Spleen (tissue), 13 donors: Measurements from ENCODE around the gene PIM2. TPM values are rescaled to one million over a fixed set of nuclear protein-coding genes. Genes with fewer than 3 reads are reported as not detected.
A peak's percentile ranks its signal among the peaks of the same experiment; 100 is the strongest.

Experiments
- DNase-seq: peaks from one replicate; pipeline ENCODE4 v3.0.0-alpha.2; 2020
- H3K27ac ChIP-seq, 8 donors: fragments of 200-600 bp; sonication (generic) in 7 of 8; 1 replicate in 4 of 8; 2 replicates in 4 of 8; pipeline versions ENCODE4 v1.5.0 to v1.8.0; 2016 to 2021; ENCODE audit warnings: inconsistent platforms in 4 of 8, mild to moderate bottlenecking in 4 of 8, moderate library complexity in 1 of 8
- H3K27me3 ChIP-seq, 7 donors: fragments of 200-600 bp; sonication (generic) in 6 of 7; replicated peaks in 1 of 7; 1 replicate in 4 of 7; 2 replicates in 3 of 7; pipeline versions ENCODE4 v1.5.0 to v1.8.0; 2016 to 2021; ENCODE audit warnings: inconsistent platforms in 3 of 7, mild to moderate bottlenecking in 1 of 7
- H3K36me3 ChIP-seq, 6 donors: fragments of 200-600 bp; sonication (generic) in 5 of 6; 1 replicate in 4 of 6; 2 replicates in 2 of 6; pipeline versions ENCODE4 v1.5.0 to v1.8.0; 2016 to 2021; ENCODE audit warnings: inconsistent platforms in 2 of 6
- H3K4me1 ChIP-seq, 6 donors: fragments of 200-600 bp; sonication (generic) in 5 of 6; 1 replicate in 3 of 6; 2 replicates in 3 of 6; pipeline versions ENCODE4 v1.5.0 to v1.8.0; 2016 to 2021; ENCODE audit warnings: inconsistent platforms in 3 of 6
- H3K4me3 ChIP-seq, 8 donors: fragments of 200-600 bp; sonication (generic) in 7 of 8; 1 replicate in 4 of 8; 2 replicates in 4 of 8; pipeline versions ENCODE4 v1.5.0 to v1.8.0; 2016 to 2021; ENCODE audit warnings: inconsistent platforms in 4 of 8, mild to moderate bottlenecking in 4 of 8, moderate library complexity in 2 of 8
- H3K9me3 ChIP-seq, 8 donors: fragments of 200-600 bp; sonication (generic) in 7 of 8; 1 replicate in 4 of 8; 2 replicates in 4 of 8; pipeline versions ENCODE4 v1.5.0 to v1.8.0; 2016 to 2021; ENCODE audit warnings: inconsistent platforms in 4 of 8
- POLR2A ChIP-seq, 3 donors: fragments of 450-650 bp; IDR thresholded peaks; one replicate each; pipeline ENCODE4 v1.5.1; 2017; ENCODE audit warnings: antibody characterized with exemption in 3 of 3, mild to moderate bottlenecking in 1 of 3
- POLR2AphosphoS5 ChIP-seq, 3 donors: sonication (generic); formaldehyde crosslinking; IDR thresholded peaks; one replicate each; pipeline ENCODE4 v1.5.1; 2017; ENCODE audit warnings: antibody characterized with exemption in 3 of 3
- WGBS, 5 donors: extraction: QIAGEN DNeasy Blood & Tissue Kit in 3 of 5; methylation state at CpG; one replicate each; pipeline versions ENCODE4 v1.1.5 to v1.1.7; 2013 to 2018; 5-methylcytosine and 5-hydroxymethylcytosine counted together
- intact Hi-C: fragments of 100-400 bp; cut with DNase I; formaldehyde crosslinking; loops from one replicate; pipeline ENCODE4 v1.15.0; 2023; ENCODE audit warnings: low total_unique reads
- long read RNA-seq, 2 donors: transcript quantifications; one replicate each; lab custom pipeline, GENCODE V29; 2026
- polyA plus RNA-seq, 3 donors: library from polyadenylated mRNA; stranded (reverse); fragments of 200-250 nt; gene quantifications; one replicate each; pipeline ENCODE4 v1.2.1, GENCODE V29; 2013
- total RNA-seq, 7 donors: library from RNA; depleted of rRNA in 3 of 7; stranded (reverse); fragments of >200 nt in 3 of 7; fragmentation: NEBNext Ultra II Directional in 4 of 7; extraction: Animal tissue kit (Norgen Biotek cat#: 25700) in 4 of 7; gene quantifications; one replicate each; pipeline versions ENCODE4 v1.1.0 to v1.2.1, GENCODE V29; 2016 to 2021
- TF ChIP-seq, protein P1 (sequence below), 11 experiments: fragments of 200-600 bp in 7 of 11; fragments of 450-650 bp in 4 of 11; sonication (generic) in 4 of 11; IDR thresholded peaks in 8 of 11; conservative IDR thresholded peaks in 3 of 11; 1 replicate in 7 of 11; 2 replicates in 4 of 11; pipeline versions ENCODE4 v1.4.0 to v1.8.0; 2016 to 2021; ENCODE audit warnings: antibody characterized with exemption in 11 of 11, inconsistent platforms in 4 of 11, mild to moderate bottlenecking in 1 of 11
- donor health status: healthy with polysubstance abuse.
- donor health status: DM: no; HTN: no; CAD: no; lungs with moderate emphysema.
- donor health status: DM: no; HTN: no; CAD: no.
- donor health status: Bipolar disorder and iron deficiency.
- donor health status: healthy.
- donor health status: DM: no; HTN: no; CAD: no.
- donor health status: DM: yes; HTN: yes; CAD: no.

The PIM2 gene
- total RNA-seq (100 to 1,000 TPM in 6 of 7 donors, 10 to 100 TPM in 1; 89.1 to 220 (median 159) TPM), polyA plus RNA-seq (10 to 100 TPM; 54.2 to 86.6 (median 62.4) TPM)
- long read RNA-seq, donor 1, partial matches to known transcripts, result 0 of 2 reads
- long read RNA-seq, donor 1, other reads (novel, unspliced or antisense), result 0 of 2 reads
- long read RNA-seq, donor 2, transcript PIM2-201 (6 exons, 2,075 nt), result major isoform, 10 of 12 reads
- long read RNA-seq, donor 2, partial matches to known transcripts, result 0 of 12 reads
- long read RNA-seq, donor 2, other reads (novel, unspliced or antisense), result 0 of 12 reads

DNA sequence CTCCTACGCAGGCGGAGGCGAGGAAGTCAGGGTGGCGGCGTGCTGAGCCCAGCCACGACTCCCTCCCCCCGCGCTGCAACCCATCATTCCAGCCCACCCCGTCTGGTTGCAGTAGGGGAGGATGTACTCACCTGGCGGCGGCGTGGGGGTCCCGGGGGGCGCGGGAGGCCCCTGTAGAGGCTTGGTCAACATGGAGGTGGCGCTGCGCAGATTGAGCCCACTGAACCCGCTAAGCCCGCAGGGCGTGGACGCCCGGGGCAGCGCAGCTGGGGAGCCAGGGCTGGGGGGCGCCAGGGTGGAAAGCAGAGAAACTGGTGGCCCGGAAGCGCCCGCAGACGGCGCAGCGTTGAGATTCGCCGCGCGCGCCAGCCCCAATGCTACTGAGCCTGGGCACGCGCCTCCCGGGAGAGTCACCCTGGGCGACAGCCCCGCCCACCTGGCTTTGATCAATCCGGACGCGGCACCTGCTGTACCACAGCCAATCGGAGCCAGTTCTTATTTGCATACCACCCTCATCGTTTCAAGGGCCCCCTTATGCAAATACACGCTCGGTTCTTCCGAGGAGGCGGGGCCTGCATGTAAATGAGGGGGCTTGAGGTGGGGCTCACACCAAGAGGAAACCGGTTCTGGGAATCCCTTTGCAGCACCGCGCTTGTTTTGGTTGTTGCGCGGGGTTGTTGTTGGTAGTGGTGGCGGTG is at the start of gene PIM2:
Gene PIM2, minus strand, starts transcription at position 382 of the 698 bp plus-strand sequence. Its CDS starts 190 bp downstream, at position 192.
- H3K27ac ChIP-seq, result peak within 1 kb of the TSS; percentile 72 to 95 (median 90)
- intact Hi-C loops, result no loop called here
- H3K9me3 ChIP-seq, result no peaks in the 10 kb centered on the region
- WGBS, 5 donors, result 0 to 47% (median 2%) methylated on average over 20 to 55 of the region's 55 CpGs
- TF ChIP-seq POLR2AphosphoS5 (IDR thresholded peaks at IDR 0.05) (peak; percentile 98 to 99 (median 98)), POLR2A (IDR thresholded peaks at IDR 0.05) (peak in 2 of 3 donors; percentile 77 to 92)
- TF ChIP-seq, protein P1, sequence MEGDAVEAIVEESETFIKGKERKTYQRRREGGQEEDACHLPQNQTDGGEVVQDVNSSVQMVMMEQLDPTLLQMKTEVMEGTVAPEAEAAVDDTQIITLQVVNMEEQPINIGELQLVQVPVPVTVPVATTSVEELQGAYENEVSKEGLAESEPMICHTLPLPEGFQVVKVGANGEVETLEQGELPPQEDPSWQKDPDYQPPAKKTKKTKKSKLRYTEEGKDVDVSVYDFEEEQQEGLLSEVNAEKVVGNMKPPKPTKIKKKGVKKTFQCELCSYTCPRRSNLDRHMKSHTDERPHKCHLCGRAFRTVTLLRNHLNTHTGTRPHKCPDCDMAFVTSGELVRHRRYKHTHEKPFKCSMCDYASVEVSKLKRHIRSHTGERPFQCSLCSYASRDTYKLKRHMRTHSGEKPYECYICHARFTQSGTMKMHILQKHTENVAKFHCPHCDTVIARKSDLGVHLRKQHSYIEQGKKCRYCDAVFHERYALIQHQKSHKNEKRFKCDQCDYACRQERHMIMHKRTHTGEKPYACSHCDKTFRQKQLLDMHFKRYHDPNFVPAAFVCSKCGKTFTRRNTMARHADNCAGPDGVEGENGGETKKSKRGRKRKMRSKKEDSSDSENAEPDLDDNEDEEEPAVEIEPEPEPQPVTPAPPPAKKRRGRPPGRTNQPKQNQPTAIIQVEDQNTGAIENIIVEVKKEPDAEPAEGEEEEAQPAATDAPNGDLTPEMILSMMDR (IDR thresholded peaks at IDR 0.05 in 8 of 11, conservative IDR thresholded peaks at IDR 0.05 in 3 of 11), result no peak
- H3K4me1 ChIP-seq, result peaks cover 0 to 72% (median 43%) of the 10 kb centered on the region in 6 donors
- H3K4me3 ChIP-seq, result peak within 1 kb of the TSS; percentile 55 to 91 (median 67)
- peak; percentile 96 for DNase-seq
- H3K27me3 ChIP-seq, result no peaks in the 10 kb centered on the region
- H3K36me3 ChIP-seq, result peaks cover 0 to 53% (median 23%) of the 10 kb centered on the region in 6 donors

- Histone ChIP-seq H3K4me1 (peaks cover 0 to 21% (median 11%) of the 10 kb centered on the region in 6 donors), H3K9me3 (no peaks in the 10 kb centered on the region), H3K4me3 (no peak overlapping the region), H3K36me3 (peaks cover 0 to 7% (median 0%) of the 10 kb centered on the region in 6 donors), H3K27me3 (peaks cover 0 to 13% (median 0%) of the 10 kb centered on the region in 7 donors), H3K27ac (no peak overlapping the region)
- 76 to 94% (median 84%) methylated on average over 1 of the region's 1 CpG for whole genome bisulfite sequencing, 5 donors
- TF ChIP-seq POLR2A (IDR thresholded peaks at IDR 0.05), result no peak
- TF ChIP-seq, protein P1 (IDR thresholded peaks at IDR 0.05 in 8 of 11, conservative IDR thresholded peaks at IDR 0.05 in 3 of 11), result no peak
- no peak for TF ChIP-seq POLR2AphosphoS5 (IDR thresholded peaks at IDR 0.05)
- intact Hi-C loops, result no loop called here
- no peak for DNase-seq
Observed at GRCh38 chrX:48968377-48968776, 49.6 kb upstream of the PIM2 start.

- 85 to 94% (median 89%) methylated on average over 5 to 15 of the region's 15 CpGs for WGBS, 5 donors
- TF ChIP-seq, protein P1 (IDR thresholded peaks at IDR 0.05 in 8 of 11, conservative IDR thresholded peaks at IDR 0.05 in 3 of 11), result no peak
- TF ChIP-seq POLR2AphosphoS5 (IDR thresholded peaks at IDR 0.05) (no peak), POLR2A (IDR thresholded peaks at IDR 0.05) (no peak)
- Histone ChIP-seq H3K36me3 (peaks cover 0 to 7% (median 0%) of the 10 kb centered on the region in 6 donors), H3K27ac (no peak overlapping the region), H3K27me3 (peaks cover 0 to 9% (median 0%) of the 10 kb centered on the region in 7 donors), H3K4me3 (no peak overlapping the region), H3K9me3 (no peaks in the 10 kb centered on the region), H3K4me1 (peaks cover 0 to 26% (median 8%) of the 10 kb centered on the region in 6 donors)
- intact Hi-C loops, result no loop called here
- DNase-seq, result no peak
Observed at GRCh38 chrX:48966796-48967579, 48.2 kb upstream of the PIM2 start.
